A549 (cell line): Measurements from ENCODE around the gene MUC6.

Source experiments
- BHLHE40 ChIP-seq: IDR thresholded peaks from 2 replicates; pipeline ENCODE4 v1.6.1; 2012; ENCODE audit warnings: low read depth, low read length, inconsistent platforms
- RFX5 ChIP-seq: fragments of 450-650 bp; IDR thresholded peaks from 2 replicates; pipeline ENCODE4 v1.7.1; 2014; ENCODE audit warnings: antibody characterized with exemption, mild to moderate bottlenecking, moderate library complexity
- TF ChIP-seq, protein P1 (sequence below): fragments of >200 bp; sonication (Bioruptor Twin); formaldehyde crosslinking; IDR thresholded peaks from 3 replicates; pipeline ENCODE4 v1.5.1; 2016

DNA sequence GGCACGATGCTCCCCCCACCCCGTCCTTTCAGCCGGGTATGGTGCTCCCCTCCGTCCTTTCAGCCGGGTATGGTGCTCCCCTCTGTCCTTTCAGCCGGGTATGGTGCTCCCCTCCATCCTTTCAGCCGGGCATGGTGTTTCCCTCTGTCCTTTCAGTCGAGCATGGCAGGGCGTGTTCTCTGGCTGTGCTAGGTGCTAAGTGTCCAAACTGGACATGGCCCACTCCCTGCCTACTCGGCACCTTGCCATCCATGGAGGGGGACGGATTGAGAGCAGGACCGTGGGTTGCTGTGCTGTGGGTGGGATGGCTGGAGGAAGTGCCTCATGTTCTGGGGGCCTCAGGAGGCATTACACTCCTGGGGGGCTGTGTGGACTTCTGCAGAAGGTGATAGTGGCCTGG lies 45.5 kb downstream of the MUC6 start:
- TF ChIP-seq, protein P1, sequence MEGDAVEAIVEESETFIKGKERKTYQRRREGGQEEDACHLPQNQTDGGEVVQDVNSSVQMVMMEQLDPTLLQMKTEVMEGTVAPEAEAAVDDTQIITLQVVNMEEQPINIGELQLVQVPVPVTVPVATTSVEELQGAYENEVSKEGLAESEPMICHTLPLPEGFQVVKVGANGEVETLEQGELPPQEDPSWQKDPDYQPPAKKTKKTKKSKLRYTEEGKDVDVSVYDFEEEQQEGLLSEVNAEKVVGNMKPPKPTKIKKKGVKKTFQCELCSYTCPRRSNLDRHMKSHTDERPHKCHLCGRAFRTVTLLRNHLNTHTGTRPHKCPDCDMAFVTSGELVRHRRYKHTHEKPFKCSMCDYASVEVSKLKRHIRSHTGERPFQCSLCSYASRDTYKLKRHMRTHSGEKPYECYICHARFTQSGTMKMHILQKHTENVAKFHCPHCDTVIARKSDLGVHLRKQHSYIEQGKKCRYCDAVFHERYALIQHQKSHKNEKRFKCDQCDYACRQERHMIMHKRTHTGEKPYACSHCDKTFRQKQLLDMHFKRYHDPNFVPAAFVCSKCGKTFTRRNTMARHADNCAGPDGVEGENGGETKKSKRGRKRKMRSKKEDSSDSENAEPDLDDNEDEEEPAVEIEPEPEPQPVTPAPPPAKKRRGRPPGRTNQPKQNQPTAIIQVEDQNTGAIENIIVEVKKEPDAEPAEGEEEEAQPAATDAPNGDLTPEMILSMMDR, result no peak
- TF ChIP-seq RFX5 (no peak), BHLHE40 (no peak)
